ENCODE data around the gene ZCCHC14.
"Not testable (repeated sequence)": the region's sequence is repeated elsewhere in the genome, so short reads cannot be mapped to it uniquely, and the experiment has no call there.

Gene ZCCHC14

GRCh38 chr16:87483481-87483880, 9.3 kb downstream of the ZCCHC14 start:
- Histone ChIP-seq H3K9ac (ENCODE audit: low read depth, low read length) (no peak overlapping the region), H3K4me3 (ENCODE audit: low read depth, low read length) (no peak overlapping the region), H3K9me3 (ENCODE audit: control insufficient read depth, insufficient read depth, low read length) (no peaks in the 10 kb centered on the region), H3K36me3 (ENCODE audit: control insufficient read depth, insufficient read depth, low read length) (no peaks in the 10 kb centered on the region), H3K4me1 (ENCODE audit: control insufficient read depth, insufficient read depth, low read length) (no peaks in the 10 kb centered on the region), H3K27me3 (ENCODE audit: control insufficient read depth, insufficient read depth, low read length) (no peaks in the 10 kb centered on the region)

GRCh38 chr16:87482670-87483069, 10.2 kb downstream of the ZCCHC14 start:
- H3K36me3 ChIP-seq (ENCODE audit: control insufficient read depth, insufficient read depth, low read length); H3K4me3 ChIP-seq (ENCODE audit: low read depth, low read length); H3K27me3 ChIP-seq (ENCODE audit: control insufficient read depth, insufficient read depth, low read length); H3K9ac ChIP-seq (ENCODE audit: low read depth, low read length); H3K9me3 ChIP-seq (ENCODE audit: control insufficient read depth, insufficient read depth, low read length); H3K4me1 ChIP-seq (ENCODE audit: control insufficient read depth, insufficient read depth, low read length): not testable (repeated sequence)

GRCh38 chr16:87482266-87482665, 10.6 kb downstream of the ZCCHC14 start:
- Histone ChIP-seq H3K36me3 (ENCODE audit: control insufficient read depth, insufficient read depth, low read length) (no peaks in the 10 kb centered on the region), H3K9ac (ENCODE audit: low read depth, low read length) (no peak overlapping the region), H3K9me3 (ENCODE audit: control insufficient read depth, insufficient read depth, low read length) (no peaks in the 10 kb centered on the region), H3K27me3 (ENCODE audit: control insufficient read depth, insufficient read depth, low read length) (no peaks in the 10 kb centered on the region), H3K4me3 (ENCODE audit: low read depth, low read length) (no peak overlapping the region), H3K4me1 (ENCODE audit: control insufficient read depth, insufficient read depth, low read length) (no peaks in the 10 kb centered on the region)

- not testable (repeated sequence) for H3K9ac ChIP-seq (ENCODE audit: low read depth, low read length); H3K36me3 ChIP-seq (ENCODE audit: control insufficient read depth, insufficient read depth, low read length); H3K27me3 ChIP-seq (ENCODE audit: control insufficient read depth, insufficient read depth, low read length); H3K9me3 ChIP-seq (ENCODE audit: control insufficient read depth, insufficient read depth, low read length); H3K4me3 ChIP-seq (ENCODE audit: low read depth, low read length); H3K4me1 ChIP-seq (ENCODE audit: control insufficient read depth, insufficient read depth, low read length)
Observed at GRCh38 chr16:87481711-87482110, 11.1 kb downstream of the ZCCHC14 start.

GRCh38 chr16:87477209-87477981, 15.4 kb downstream of the ZCCHC14 start:
- H3K9ac ChIP-seq (ENCODE audit: low read depth, low read length); H3K36me3 ChIP-seq (ENCODE audit: control insufficient read depth, insufficient read depth, low read length); H3K9me3 ChIP-seq (ENCODE audit: control insufficient read depth, insufficient read depth, low read length); H3K4me3 ChIP-seq (ENCODE audit: low read depth, low read length); H3K27me3 ChIP-seq (ENCODE audit: control insufficient read depth, insufficient read depth, low read length); H3K4me1 ChIP-seq (ENCODE audit: control insufficient read depth, insufficient read depth, low read length): not testable (repeated sequence)

GRCh38 chr16:87474566-87474996, 18.2 kb downstream of the ZCCHC14 start:
- Histone ChIP-seq H3K9ac (ENCODE audit: low read depth, low read length) (peak overlapping the region; percentile 37), H3K36me3 (ENCODE audit: control insufficient read depth, insufficient read depth, low read length) (no peaks in the 10 kb centered on the region), H3K4me1 (ENCODE audit: control insufficient read depth, insufficient read depth, low read length) (peaks cover 5% of the 10 kb centered on the region), H3K9me3 (ENCODE audit: control insufficient read depth, insufficient read depth, low read length) (no peaks in the 10 kb centered on the region), H3K4me3 (ENCODE audit: low read depth, low read length) (no peak overlapping the region), H3K27me3 (ENCODE audit: control insufficient read depth, insufficient read depth, low read length) (no peaks in the 10 kb centered on the region)

GRCh38 chr16:87474017-87474416, 18.8 kb downstream of the ZCCHC14 start:
- Histone ChIP-seq H3K4me1 (ENCODE audit: control insufficient read depth, insufficient read depth, low read length) (peaks cover 5% of the 10 kb centered on the region), H3K36me3 (ENCODE audit: control insufficient read depth, insufficient read depth, low read length) (no peaks in the 10 kb centered on the region)

GRCh38 chr16:87472935-87473334, 19.9 kb downstream of the ZCCHC14 start:
- Histone ChIP-seq H3K4me1 (ENCODE audit: control insufficient read depth, insufficient read depth, low read length) (peaks cover 5% of the 10 kb centered on the region), H3K36me3 (ENCODE audit: control insufficient read depth, insufficient read depth, low read length) (no peaks in the 10 kb centered on the region), H3K9ac (ENCODE audit: low read depth, low read length) (no peak overlapping the region), H3K27me3 (ENCODE audit: control insufficient read depth, insufficient read depth, low read length) (no peaks in the 10 kb centered on the region), H3K4me3 (ENCODE audit: low read depth, low read length) (no peak overlapping the region), H3K9me3 (ENCODE audit: control insufficient read depth, insufficient read depth, low read length) (no peaks in the 10 kb centered on the region)

More at GRCh38 chr16:87474017-87474416, 18.8 kb downstream of the ZCCHC14 start:
- Histone ChIP-seq H3K27me3 (ENCODE audit: control insufficient read depth, insufficient read depth, low read length) (no peaks in the 10 kb centered on the region), H3K4me3 (ENCODE audit: low read depth, low read length) (no peak overlapping the region), H3K9ac (ENCODE audit: low read depth, low read length) (no peak overlapping the region), H3K9me3 (ENCODE audit: control insufficient read depth, insufficient read depth, low read length) (no peaks in the 10 kb centered on the region)

- H3K4me3 ChIP-seq (ENCODE audit: low read depth, low read length), result no peak overlapping the region
- no peaks in the 10 kb centered on the region for H3K27me3 ChIP-seq (ENCODE audit: control insufficient read depth, insufficient read depth, low read length)
- H3K9me3 ChIP-seq (ENCODE audit: control insufficient read depth, insufficient read depth, low read length), result no peaks in the 10 kb centered on the region
- H3K4me1 ChIP-seq (ENCODE audit: control insufficient read depth, insufficient read depth, low read length), result peaks cover 5% of the 10 kb centered on the region
- H3K9ac ChIP-seq (ENCODE audit: low read depth, low read length), result no peak overlapping the region
- no peaks in the 10 kb centered on the region for H3K36me3 ChIP-seq (ENCODE audit: control insufficient read depth, insufficient read depth, low read length)
Observed at GRCh38 chr16:87472142-87472778, 20.6 kb downstream of the ZCCHC14 start.

- H3K9ac ChIP-seq (ENCODE audit: low read depth, low read length), result no peak overlapping the region
- H3K27me3 ChIP-seq (ENCODE audit: control insufficient read depth, insufficient read depth, low read length), result no peaks in the 10 kb centered on the region
- no peaks in the 10 kb centered on the region for H3K9me3 ChIP-seq (ENCODE audit: control insufficient read depth, insufficient read depth, low read length)
- H3K36me3 ChIP-seq (ENCODE audit: control insufficient read depth, insufficient read depth, low read length), result no peaks in the 10 kb centered on the region
- H3K4me3 ChIP-seq (ENCODE audit: low read depth, low read length), result no peak overlapping the region
- peaks cover 5% of the 10 kb centered on the region for H3K4me1 ChIP-seq (ENCODE audit: control insufficient read depth, insufficient read depth, low read length)
Observed at GRCh38 chr16:87471278-87472141, 21.3 kb downstream of the ZCCHC14 start.

- Histone ChIP-seq H3K9ac (ENCODE audit: low read depth, low read length) (no peak overlapping the region), H3K9me3 (ENCODE audit: control insufficient read depth, insufficient read depth, low read length) (no peaks in the 10 kb centered on the region), H3K27me3 (ENCODE audit: control insufficient read depth, insufficient read depth, low read length) (no peaks in the 10 kb centered on the region), H3K4me1 (ENCODE audit: control insufficient read depth, insufficient read depth, low read length) (peaks cover 5% of the 10 kb centered on the region), H3K4me3 (ENCODE audit: low read depth, low read length) (no peak overlapping the region), H3K36me3 (ENCODE audit: control insufficient read depth, insufficient read depth, low read length) (no peaks in the 10 kb centered on the region)
Observed at GRCh38 chr16:87470332-87470731, 22.5 kb downstream of the ZCCHC14 start.

All from iPS-15b (cell line).